HCT116 (cell line): Measurements from ENCODE around the gene TNNI2. TPM values are rescaled to one million over a fixed set of nuclear protein-coding genes. Genes with fewer than 3 reads are reported as not detected.

ENCODE experiments used
- ATAC-seq: fragments of 200-7000 bp; cut with Tn5 transposase; 2 replicates; pipeline ENCODE4 v1.9.1; 2020; ENCODE audit warnings: mild to moderate bottlenecking, moderate library complexity
- BruUV-seq: library from RNA; stranded (reverse); fragments of 400-500 nt; replicated peaks from 2 replicates; lab custom pipeline; 2021; lab: Mats Ljungman, UMichigan
- CTCF ChIA-PET: fragments of 300-600 bp; sonication (Branson Sonifier 250); formaldehyde crosslinking; loops from one replicate; lab custom pipeline; 2021; ENCODE audit warnings: antibody characterized with exemption; lab: Charles Lee
- POLR2A ChIA-PET: fragments of 300-600, 350-600 bp; sonication (Branson Sonifier 250); formaldehyde crosslinking; loops from one replicate; lab custom pipeline; 2021; ENCODE audit warnings: antibody characterized with exemption; lab: Charles Lee
- RAD21 ChIA-PET, 2 experiments: fragments of 300-600 bp; sonication (Branson Sonifier 250); formaldehyde crosslinking; loops; one replicate each; lab custom pipeline; 2023; ENCODE audit warnings: low total read pairs in 2 of 2; ENCODE audit not compliant: uncharacterized antibody in 2 of 2, unreplicated experiment in 2 of 2, low non-redundant PET in 1 of 2; lab: Charles Lee
- DNase-seq: peaks from one replicate; pipeline ENCODE4 v3.0.0-alpha.2; 2010; ENCODE audit warnings: low read depth, low spot score
- H2AFZ ChIP-seq: fragments of 200-600 bp; shearing (Covaris generic), sonication (generic); 2 replicates; pipeline ENCODE4 v1.6.1; 2017; ENCODE audit warnings: low read depth, mixed run types, mixed read lengths, antibody characterized with exemption, low read length; ENCODE audit not compliant: poor library complexity, severe bottlenecking
- H3K27ac ChIP-seq: 2 replicates; pipeline ENCODE4 v1.5.1; 2012; ENCODE audit warnings: low read depth, low read length
- H3K27me3 ChIP-seq: fragments of 200-600 bp; sonication (generic); 2 replicates; pipeline ENCODE4 v1.6.1; 2016; ENCODE audit warnings: mixed run types, low read length, mixed read lengths; ENCODE audit not compliant: insufficient read depth
- H3K36me3 ChIP-seq, 2 experiments: fragments of 200-500 bp in 1 of 2; fragments of 200-600 bp in 1 of 2; sonication (Bioruptor generic) in 1 of 2; sonication (generic) in 1 of 2; 2 replicates each; pipeline versions ENCODE4 v1.5.1 to v1.6.1; 2014 to 2016; ENCODE audit warnings: low read length in 2 of 2, inconsistent platforms in 1 of 2, mixed read lengths in 1 of 2, mixed run types in 1 of 2; ENCODE audit not compliant: insufficient read depth in 2 of 2, control insufficient read depth in 1 of 2
- H3K4me1 ChIP-seq, 2 experiments: fragments of 200-600 bp in 1 of 2; sonication (generic) in 1 of 2; 2 replicates each; pipeline versions ENCODE4 v1.5.1 to v1.6.1; 2012 to 2017; ENCODE audit warnings: low read length in 2 of 2, inconsistent platforms in 1 of 2, mild to moderate bottlenecking in 1 of 2, mixed read lengths in 1 of 2, mixed run types in 1 of 2, moderate library complexity in 1 of 2; ENCODE audit not compliant: insufficient read depth in 2 of 2, control insufficient read depth in 1 of 2
- H3K4me2 ChIP-seq: fragments of 200-600 bp; sonication (generic); 2 replicates; pipeline ENCODE4 v1.6.1; 2017; ENCODE audit warnings: mixed run types, low read length, mixed read lengths
- H3K4me3 ChIP-seq, 2 experiments: fragments of 200-600 bp in 1 of 2; sonication (generic) in 1 of 2; replicated peaks in 1 of 2; 2 replicates each; pipeline ENCODE4 v1.5.1; 2011 to 2016; ENCODE audit warnings: low read length in 2 of 2, control low read depth in 1 of 2, low read depth in 1 of 2, mild to moderate bottlenecking in 1 of 2, mixed read lengths in 1 of 2, mixed run types in 1 of 2
- H3K79me2 ChIP-seq: fragments of 200-600 bp; sonication (generic); 2 replicates; pipeline ENCODE4 v1.6.1; 2017; ENCODE audit warnings: mild to moderate bottlenecking, mixed run types, low read length, moderate library complexity, mixed read lengths; ENCODE audit not compliant: insufficient read depth
- H3K9ac ChIP-seq: fragments of 200-600 bp; sonication (generic); 2 replicates; pipeline ENCODE4 v1.6.1; 2016; ENCODE audit warnings: low read length, mixed read lengths
- H3K9me2 ChIP-seq: fragments of 200-600 bp; sonication (generic), shearing (Covaris generic); 2 replicates; pipeline ENCODE4 v1.6.1; 2017; ENCODE audit warnings: mixed run types, mild to moderate bottlenecking, moderate library complexity; ENCODE audit not compliant: insufficient read depth
- H3K9me3 ChIP-seq, 2 experiments: fragments of 200-500 bp in 1 of 2; fragments of 200-600 bp in 1 of 2; sonication (Bioruptor generic) in 1 of 2; sonication (generic) in 1 of 2; 2 replicates each; pipeline ENCODE4 v1.6.1; 2014 to 2017; ENCODE audit warnings: low read length in 2 of 2, mixed read lengths in 2 of 2, inconsistent platforms in 1 of 2, low read depth in 1 of 2, mild to moderate bottlenecking in 1 of 2, mixed run types in 1 of 2, moderate library complexity in 1 of 2; ENCODE audit not compliant: control insufficient read depth in 1 of 2, insufficient read depth in 1 of 2
- H4K20me1 ChIP-seq: fragments of 200-600 bp; sonication (generic), shearing (Covaris generic); 2 replicates; pipeline ENCODE4 v1.6.1; 2017; ENCODE audit warnings: mixed run types, mild to moderate bottlenecking, moderate library complexity; ENCODE audit not compliant: insufficient read depth
- CBX3 ChIP-seq: IDR thresholded peaks from 2 replicates; pipeline ENCODE4 v1.6.1; 2012; ENCODE audit warnings: low read depth
- EGR1 ChIP-seq: IDR thresholded peaks from 2 replicates; pipeline ENCODE4 v1.6.1; 2012; ENCODE audit warnings: low read depth
- ELF1 ChIP-seq: IDR thresholded peaks from 2 replicates; pipeline ENCODE4 v1.6.1; 2012; ENCODE audit warnings: low read depth, borderline replicate concordance
- EZH2 ChIP-seq: fragments of 200-600 bp; sonication (generic); IDR thresholded peaks from 2 replicates; pipeline ENCODE4 v1.6.1; 2017; ENCODE audit warnings: antibody characterized with exemption, mixed run types
- EZH2phosphoT487 ChIP-seq: fragments of 200-600 bp; IDR thresholded peaks from 2 replicates; pipeline ENCODE4 v1.6.1; 2018; ENCODE audit warnings: antibody characterized with exemption, borderline replicate concordance
- FOSL1 ChIP-seq: IDR thresholded peaks from 2 replicates; pipeline ENCODE4 v1.6.1; 2012; ENCODE audit warnings: low read depth
- RAD21 ChIP-seq: IDR thresholded peaks from 2 replicates; pipeline ENCODE4 v1.6.1; 2012; ENCODE audit warnings: low read depth, mild to moderate bottlenecking
- SRF ChIP-seq: IDR thresholded peaks from 2 replicates; pipeline ENCODE4 v1.6.1; 2012; ENCODE audit warnings: low read depth
- TCF7L2 ChIP-seq: IDR thresholded peaks from 2 replicates; pipeline ENCODE4 v1.7.0; 2011; ENCODE audit warnings: borderline replicate concordance, inconsistent platforms; ENCODE audit not compliant: insufficient read depth, insufficient read length; ENCODE audit errors: extremely low read depth
- YY1 ChIP-seq: IDR thresholded peaks from 2 replicates; pipeline ENCODE4 v1.6.1; 2011; ENCODE audit warnings: low read length, low read depth, moderate library complexity, mild to moderate bottlenecking; ENCODE audit not compliant: insufficient replicate concordance; ENCODE audit errors: extremely low read depth
- ZFX ChIP-seq: fragments of 450-650 bp; IDR thresholded peaks from 2 replicates; pipeline ENCODE4 v1.6.1; 2017
- intact Hi-C: fragments of 100-400 bp; cut with micrococcal nuclease; formaldehyde crosslinking; loops from 2 replicates; pipeline ENCODE4 v1.10.0; 2022
- total RNA-seq: library from RNA; stranded (reverse); gene quantifications from one replicate; pipeline ENCODE4 v1.2.1, GENCODE V29; 2021; ENCODE audit not compliant: unreplicated experiment
- TF ChIP-seq, protein P1 (sequence below): IDR thresholded peaks from 2 replicates; pipeline ENCODE4 v1.6.1; 2012
- TF ChIP-seq, protein P2 (sequence below), 3 experiments: fragments of 200-600 bp in 1 of 3; sonication (generic) in 1 of 3; IDR thresholded peaks in 2 of 3; conservative IDR thresholded peaks in 1 of 3; 2 replicates each; pipeline ENCODE4 v1.5.1; 2012 to 2017; ENCODE audit warnings: low read depth in 2 of 3, low read length in 2 of 3, antibody characterized with exemption in 1 of 3, borderline replicate concordance in 1 of 3, control low read depth in 1 of 3, mild to moderate bottlenecking in 1 of 3, mixed read lengths in 1 of 3, mixed run types in 1 of 3, moderate library complexity in 1 of 3; ENCODE audit not compliant: insufficient read depth in 1 of 3
- TF ChIP-seq, protein P3 (sequence below): IDR thresholded peaks from 2 replicates; pipeline ENCODE4 v1.6.1; 2012

TNNI2 gene
- total RNA-seq, 1 experiment from 2014 or later: not detected

DNA sequence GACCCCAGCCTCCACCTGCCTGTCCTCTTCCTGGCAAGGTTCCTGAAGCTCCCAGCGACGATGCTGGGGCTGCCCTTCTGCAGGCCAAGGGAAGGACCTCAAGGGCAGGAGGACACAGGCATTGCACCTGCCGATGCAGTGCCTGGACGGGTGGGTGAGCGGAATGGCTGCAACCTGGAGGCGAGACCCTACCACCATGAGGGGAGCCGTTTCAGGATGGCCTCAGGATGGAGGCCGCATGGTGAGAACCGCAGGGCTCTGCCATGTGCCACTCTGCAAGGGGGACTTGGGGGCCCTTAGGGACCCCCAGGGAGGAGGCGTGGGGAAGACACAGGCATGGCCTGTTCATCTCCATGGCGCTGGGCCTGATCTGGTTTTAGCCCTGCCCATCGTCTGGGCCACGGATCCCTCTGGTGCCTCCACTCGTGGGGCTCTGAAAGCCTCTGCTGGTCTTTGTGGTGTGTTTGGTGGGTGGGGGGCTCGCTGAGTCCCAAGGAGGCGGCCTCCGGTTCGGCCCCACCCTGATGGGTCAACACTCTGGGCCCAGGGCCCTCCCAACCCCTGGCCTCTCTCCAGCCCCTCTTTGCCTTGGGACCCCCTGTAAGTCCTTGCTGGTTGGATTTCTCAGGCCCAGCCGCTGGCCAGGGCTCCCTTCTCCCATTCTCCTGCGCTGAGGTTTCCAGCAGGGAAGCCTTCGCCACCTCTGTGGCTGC is 12.8 kb downstream of the TNNI2 start:
- H3K9ac ChIP-seq: no peak overlapping the region
- ATAC-seq: no peak
- RAD21 ChIA-PET: no interaction called here

More for the DNA sequence above, 12.8 kb downstream of the TNNI2 start:
- TF ChIP-seq RAD21 (no peak), CBX3 (no peak), SRF (no peak), YY1 (no peak), ZFX (no peak), EZH2phosphoT487 (no peak), EGR1 (no peak), EZH2 (no peak), TCF7L2 (no peak), ELF1 (no peak), FOSL1 (no peak)
- TF ChIP-seq, protein P1, sequence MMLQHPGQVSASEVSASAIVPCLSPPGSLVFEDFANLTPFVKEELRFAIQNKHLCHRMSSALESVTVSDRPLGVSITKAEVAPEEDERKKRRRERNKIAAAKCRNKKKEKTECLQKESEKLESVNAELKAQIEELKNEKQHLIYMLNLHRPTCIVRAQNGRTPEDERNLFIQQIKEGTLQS: no peak
- TF ChIP-seq, protein P2, sequence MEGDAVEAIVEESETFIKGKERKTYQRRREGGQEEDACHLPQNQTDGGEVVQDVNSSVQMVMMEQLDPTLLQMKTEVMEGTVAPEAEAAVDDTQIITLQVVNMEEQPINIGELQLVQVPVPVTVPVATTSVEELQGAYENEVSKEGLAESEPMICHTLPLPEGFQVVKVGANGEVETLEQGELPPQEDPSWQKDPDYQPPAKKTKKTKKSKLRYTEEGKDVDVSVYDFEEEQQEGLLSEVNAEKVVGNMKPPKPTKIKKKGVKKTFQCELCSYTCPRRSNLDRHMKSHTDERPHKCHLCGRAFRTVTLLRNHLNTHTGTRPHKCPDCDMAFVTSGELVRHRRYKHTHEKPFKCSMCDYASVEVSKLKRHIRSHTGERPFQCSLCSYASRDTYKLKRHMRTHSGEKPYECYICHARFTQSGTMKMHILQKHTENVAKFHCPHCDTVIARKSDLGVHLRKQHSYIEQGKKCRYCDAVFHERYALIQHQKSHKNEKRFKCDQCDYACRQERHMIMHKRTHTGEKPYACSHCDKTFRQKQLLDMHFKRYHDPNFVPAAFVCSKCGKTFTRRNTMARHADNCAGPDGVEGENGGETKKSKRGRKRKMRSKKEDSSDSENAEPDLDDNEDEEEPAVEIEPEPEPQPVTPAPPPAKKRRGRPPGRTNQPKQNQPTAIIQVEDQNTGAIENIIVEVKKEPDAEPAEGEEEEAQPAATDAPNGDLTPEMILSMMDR (IDR thresholded peaks at IDR 0.05 in 2 of 3, conservative IDR thresholded peaks at IDR 0.05 in 1 of 3; ENCODE audit: borderline replicate concordance in 1 of 3, insufficient read depth in 1 of 3, low read depth in 2 of 3, low read length in 2 of 3): no peak
- TF ChIP-seq, protein P3, sequence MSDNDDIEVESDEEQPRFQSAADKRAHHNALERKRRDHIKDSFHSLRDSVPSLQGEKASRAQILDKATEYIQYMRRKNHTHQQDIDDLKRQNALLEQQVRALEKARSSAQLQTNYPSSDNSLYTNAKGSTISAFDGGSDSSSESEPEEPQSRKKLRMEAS: no peak
- TF ChIP-seq, all 23 proteins: peak for 0
- H3K9me3 ChIP-seq: no peaks in the 10 kb centered on the region
- POLR2A ChIA-PET: no interaction called here
- no peaks in the 10 kb centered on the region for H3K9me2 ChIP-seq
- H3K27me3 ChIP-seq: no peaks in the 10 kb centered on the region
- no peaks in the 10 kb centered on the region for H4K20me1 ChIP-seq
- no peaks in the 10 kb centered on the region for H3K36me3 ChIP-seq
- H3K79me2 ChIP-seq: no peaks in the 10 kb centered on the region
- no peak overlapping the region for H3K27ac ChIP-seq
- H2AFZ ChIP-seq: no peak overlapping the region
- no peaks in the 10 kb centered on the region for H3K4me1 ChIP-seq
- no peak overlapping the region for H3K4me3 ChIP-seq
- DNase-seq: no peak
- H3K4me2 ChIP-seq: no peak overlapping the region
- CTCF ChIA-PET: interaction anchor here (1.5 kb wide), 1 partner anchor 304 kb away, joined by 4 read pairs; no protein-coding TSS in a partner anchor
- intact Hi-C loops: no loop called here
- no TSS peak for BruUV-seq
